Brain microvascular endothelial cell (primary cell): ENCODE measurements around the gene RIOK2.
"Not testable (repeated sequence)": the region's sequence is repeated elsewhere in the genome, so short reads cannot be mapped to it uniquely, and the experiment has no call there.

Experiments used
- DNase-seq: peaks from one replicate; pipeline ENCODE4 v3.0.0-alpha.2; 2020
- H3K27ac ChIP-seq: fragments of 250-450 bp; sonication (Bioruptor Pico); 2 replicates; pipeline ENCODE4 v1.5.1; 2020; ENCODE audit warnings: mild to moderate bottlenecking, moderate library complexity
- H3K27me3 ChIP-seq: fragments of 250-450 bp; sonication (Bioruptor Pico); replicated peaks from 2 replicates; pipeline ENCODE4 v1.5.1; 2020; ENCODE audit warnings: mild to moderate bottlenecking
- H3K36me3 ChIP-seq: fragments of 250-450 bp; sonication (Bioruptor Pico); replicated peaks from 2 replicates; pipeline ENCODE4 v1.5.1; 2020; ENCODE audit warnings: mild to moderate bottlenecking
- H3K4me3 ChIP-seq: 2 replicates; pipeline ENCODE4 v1.5.1; 2011; ENCODE audit warnings: low read depth, mild to moderate bottlenecking, control low read depth, low read length, moderate library complexity
- CTCF ChIP-seq: IDR thresholded peaks from 2 replicates; pipeline ENCODE4 v1.5.1; 2011; ENCODE audit warnings: low read depth, mild to moderate bottlenecking, moderate library complexity, low read length, control low read depth, inconsistent platforms; ENCODE audit errors: missing control alignments
- in situ Hi-C: cut with HindIII; loops from 2 replicates; pipeline ENCODE4 v1.10.0; 2017; ENCODE audit warnings: low sequenced_read_pairs, low pct_ligation_motif_present

Gene RIOK2

GRCh38 chr5:97193355-97193688 is 10.3 kb upstream of the RIOK2 start:
- no peak for DNase-seq
- no peak for TF ChIP-seq CTCF
- Histone ChIP-seq H3K36me3 (no peaks in the 10 kb centered on the region), H3K27me3 (no peaks in the 10 kb centered on the region), H3K27ac (no peak overlapping the region), H3K4me3 (no peak overlapping the region)
- in situ Hi-C loops: no loop called here

GRCh38 chr5:97192580-97193354 is 9.7 kb upstream of the RIOK2 start:
- peak; percentile 39 for DNase-seq
- TF ChIP-seq CTCF: no peak
- in situ Hi-C loops: no loop called here
- Histone ChIP-seq H3K4me3 (no peak overlapping the region), H3K27ac (no peak overlapping the region), H3K27me3 (no peaks in the 10 kb centered on the region), H3K36me3 (no peaks in the 10 kb centered on the region)

- no peak for DNase-seq
- Histone ChIP-seq H3K27ac (no peak overlapping the region), H3K4me3 (no peak overlapping the region), H3K36me3 (no peaks in the 10 kb centered on the region), H3K27me3 (no peaks in the 10 kb centered on the region)
- TF ChIP-seq CTCF: no peak
- in situ Hi-C loops: no loop called here
Measured at GRCh38 chr5:97191893-97192292, 8.8 kb upstream of the RIOK2 start.

GRCh38 chr5:97189523-97189922 is 6.5 kb upstream of the RIOK2 start:
- H3K36me3 ChIP-seq, DNase-seq, H3K4me3 ChIP-seq, H3K27ac ChIP-seq, H3K27me3 ChIP-seq, in situ Hi-C loops: not testable (repeated sequence)

- peak overlapping the region; percentile 98 for H3K4me3 ChIP-seq
- no peaks in the 10 kb centered on the region for H3K27me3 ChIP-seq
- in situ Hi-C loops: no loop called here
- TF ChIP-seq CTCF: no peak
- no peak for DNase-seq
- peak overlapping the region; percentile 94 for H3K27ac ChIP-seq
- H3K36me3 ChIP-seq: peaks cover 6% of the 10 kb centered on the region
Measured at GRCh38 chr5:97183930-97184213, 825 bp upstream of the RIOK2 start.

- in situ Hi-C loops: no loop called here
- Histone ChIP-seq H3K36me3 (peaks cover 13% of the 10 kb centered on the region), H3K4me3 (peak overlapping the region; percentile 98), H3K27ac (peak overlapping the region; percentile 94), H3K27me3 (no peaks in the 10 kb centered on the region)
- DNase-seq: peak; percentile 11
- no peak for TF ChIP-seq CTCF
Measured at GRCh38 chr5:97182571-97183099, 412 bp downstream of the RIOK2 start.
